GM23248 (cell line): ENCODE results near the gene SERINC1. TPM values are rescaled to one million over a fixed set of nuclear protein-coding genes. Genes with fewer than 3 reads are reported as not detected.
"Not testable (repeated sequence)": the region's sequence is repeated elsewhere in the genome, so short reads cannot be mapped to it uniquely, and the experiment has no call there.

Experiments
- DNase-seq: peaks from one replicate; pipeline ENCODE4 v3.0.0-alpha.2; 2015
- H2AFZ ChIP-seq: fragments of 200-600 bp; sonication (generic); 2 replicates; pipeline ENCODE4 v1.6.1; 2016; ENCODE audit warnings: antibody characterized with exemption
- H3F3A ChIP-seq: fragments of 200-600 bp; sonication (generic); 2 replicates; pipeline ENCODE4 v1.6.1; 2016; ENCODE audit warnings: mild to moderate bottlenecking, antibody characterized with exemption, mixed run types; ENCODE audit not compliant: insufficient read depth
- H3K27ac ChIP-seq: fragments of 200-600 bp; sonication (generic); 2 replicates; pipeline ENCODE4 v1.5.1; 2016; ENCODE audit warnings: mild to moderate bottlenecking
- H3K27me3 ChIP-seq: fragments of 200-600 bp; sonication (generic); replicated peaks from 2 replicates; pipeline ENCODE4 v1.6.1; 2016; ENCODE audit warnings: mild to moderate bottlenecking; ENCODE audit not compliant: insufficient read depth
- H3K36me3 ChIP-seq: fragments of 200-600 bp; sonication (generic); 2 replicates; pipeline ENCODE4 v1.6.1; 2016; ENCODE audit warnings: low read depth, mild to moderate bottlenecking
- H3K4me1 ChIP-seq: fragments of 200-600 bp; sonication (generic); 2 replicates; pipeline ENCODE4 v1.6.1; 2016; ENCODE audit warnings: mild to moderate bottlenecking; ENCODE audit not compliant: insufficient read depth
- H3K4me2 ChIP-seq: fragments of 200-600 bp; sonication (generic); one replicate; pipeline ENCODE4 v1.6.1; 2016; ENCODE audit warnings: mild to moderate bottlenecking; ENCODE audit not compliant: unreplicated experiment
- H3K4me3 ChIP-seq: fragments of 200-600 bp; sonication (generic); 2 replicates; pipeline ENCODE4 v1.5.1; 2016; ENCODE audit warnings: mild to moderate bottlenecking
- H3K79me2 ChIP-seq: fragments of 200-600 bp; sonication (generic); 2 replicates; pipeline ENCODE4 v1.6.1; 2016; ENCODE audit warnings: mild to moderate bottlenecking; ENCODE audit not compliant: insufficient read depth
- H3K9ac ChIP-seq: fragments of 200-600 bp; sonication (generic); 2 replicates; pipeline ENCODE4 v1.6.1; 2016; ENCODE audit warnings: mild to moderate bottlenecking
- H3K9me2 ChIP-seq: fragments of 200-600 bp; sonication (generic); 2 replicates; pipeline ENCODE4 v1.6.1; 2016; ENCODE audit warnings: mixed run types, mild to moderate bottlenecking, moderate library complexity; ENCODE audit not compliant: insufficient read depth
- H3K9me3 ChIP-seq: fragments of 200-600 bp; sonication (generic); one replicate; pipeline ENCODE4 v1.6.1; 2017; ENCODE audit warnings: low read depth
- H4K20me1 ChIP-seq: fragments of 200-600 bp; sonication (generic); 2 replicates; pipeline ENCODE4 v1.6.0; 2016; ENCODE audit not compliant: insufficient read depth
- EZH2 ChIP-seq: fragments of 200-600 bp; sonication (generic); IDR thresholded peaks from 2 replicates; pipeline ENCODE4 v1.6.1; 2018; ENCODE audit warnings: antibody characterized with exemption, mild to moderate bottlenecking; ENCODE audit not compliant: insufficient read depth, poor library complexity, severe bottlenecking
- EZH2phosphoT487 ChIP-seq: fragments of 200-600 bp; sonication (generic); IDR thresholded peaks from 2 replicates; pipeline ENCODE4 v1.6.1; 2018; ENCODE audit warnings: antibody characterized with exemption, moderate library complexity, mild to moderate bottlenecking, low read depth; ENCODE audit not compliant: insufficient read depth
- WGBS, 2 experiments: methylation state at CpG; one replicate each; pipeline ENCODE4 v1.1.6; 2015 to 2017; ENCODE audit warnings: low lambda C conversion rate in 2 of 2, low coverage in 1 of 2; ENCODE audit errors: missing lambda C conversion rate in 2 of 2; 5-methylcytosine and 5-hydroxymethylcytosine counted together
- in situ Hi-C: fragments of 300-500 bp; cut with MboI; formaldehyde crosslinking; loops from 2 replicates; pipeline ENCODE4 v1.15.0; 2020
- polyA plus RNA-seq: library from polyadenylated mRNA; unstranded; fragments of >200 nt; fragmentation: Nextera tagmentation; extraction: Ambion mirVana; gene quantifications from 2 replicates; pipeline ENCODE4 v1.2.1, GENCODE V29; 2016
- total RNA-seq: library from RNA; depleted of rRNA; stranded (reverse); fragments of >200 nt; shearing (Covaris generic); gene quantifications from 2 replicates; pipeline ENCODE4 v1.2.3, GENCODE V29; 2014

SERINC1 gene
- total and polyA plus RNA-seq, 2 experiments from 2014 or later = 243 to 346 TPM

DNA sequence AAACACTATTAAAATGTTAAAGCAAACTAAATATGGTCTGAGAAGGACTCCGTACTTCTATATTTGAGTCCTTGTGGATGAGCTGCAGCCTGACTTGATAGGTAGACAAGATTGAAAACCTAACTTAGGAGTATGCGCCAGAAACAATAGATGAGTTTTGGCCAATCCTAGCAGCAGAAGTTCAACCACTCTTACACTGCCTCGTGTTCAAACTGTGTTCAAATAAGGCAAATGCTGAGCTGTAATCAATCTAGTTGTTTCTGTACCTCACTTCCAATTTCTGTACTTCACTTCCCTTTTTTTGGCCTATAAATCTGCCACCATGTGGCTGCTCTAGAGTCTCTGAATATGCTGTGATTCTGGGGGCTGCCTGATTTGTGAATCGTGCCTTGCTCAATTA lies 13.2 kb upstream of the SERINC1 start:
- Histone ChIP-seq H3K4me1 (no peaks in the 10 kb centered on the region), H3F3A (no peaks in the 10 kb centered on the region), H3K4me2 (no peak overlapping the region), H3K27ac (no peak overlapping the region), H3K9ac (no peak overlapping the region), H2AFZ (peak overlapping the region; percentile 42; the same call in 1 of the 2 replicates), H3K27me3 (no peaks in the 10 kb centered on the region), H3K4me3 (no peak overlapping the region), H3K79me2 (no peaks in the 10 kb centered on the region), H4K20me1 (no peaks in the 10 kb centered on the region), H3K9me3 (no peaks in the 10 kb centered on the region), H3K9me2 (no peaks in the 10 kb centered on the region), H3K36me3 (no peaks in the 10 kb centered on the region)
- in situ Hi-C loops = no loop called here
- TF ChIP-seq EZH2phosphoT487 (no peak), EZH2 (no peak)
- WGBS, 2 experiments = 68% methylated on average over 4 of the region's 4 CpGs
- no peak for DNase-seq

- Histone ChIP-seq H3K4me1 (no peaks in the 10 kb centered on the region), H3K4me3 (no peak overlapping the region), H3K27me3 (no peaks in the 10 kb centered on the region), H3K9ac (no peak overlapping the region), H3K9me2 (no peaks in the 10 kb centered on the region), H2AFZ (no peak overlapping the region), H3K27ac (no peak overlapping the region), H3F3A (no peaks in the 10 kb centered on the region), H3K36me3 (no peaks in the 10 kb centered on the region), H3K4me2 (no peak overlapping the region), H3K79me2 (no peaks in the 10 kb centered on the region), H4K20me1 (no peaks in the 10 kb centered on the region), H3K9me3 (no peaks in the 10 kb centered on the region)
- in situ Hi-C loops = no loop called here
- WGBS, 2 experiments = 56 to 60% methylated on average over 7 of the region's 7 CpGs
- no peak for DNase-seq
- no peak for TF ChIP-seq EZH2phosphoT487
- TF ChIP-seq EZH2 = no peak
Measured at GRCh38 chr6:122482750-122483080, 11.1 kb upstream of the SERINC1 start.

- in situ Hi-C loops = no loop called here
- Histone ChIP-seq H3K27me3 (no peaks in the 10 kb centered on the region), H3K79me2 (peaks cover 14% of the 10 kb centered on the region), H3K27ac (no peak overlapping the region), H2AFZ (no peak overlapping the region), H3K9me2 (no peaks in the 10 kb centered on the region), H3K4me1 (no peaks in the 10 kb centered on the region), H3K4me2 (no peak overlapping the region), H3K9me3 (no peaks in the 10 kb centered on the region), H3K4me3 (no peak overlapping the region), H3K36me3 (no peaks in the 10 kb centered on the region), H3F3A (0 out of 2 replicates have a peak, but pooled peaks cover 6% of the 10 kb centered on the region), H4K20me1 (no peaks in the 10 kb centered on the region), H3K9ac (no peak overlapping the region)
- DNase-seq = peak; percentile 49
- TF ChIP-seq EZH2phosphoT487 (no peak), EZH2 (no peak)
Measured at GRCh38 chr6:122476131-122476530, 4.5 kb upstream of the SERINC1 start.

- in situ Hi-C loops = no loop called here
Measured at GRCh38 chr6:122472022-122472340, 374 bp upstream of the SERINC1 start.

GRCh38 chr6:122461885-122462284 lies 9.7 kb downstream of the SERINC1 start:
- 0 out of 2 replicates have a peak, but pooled peaks cover 7% of the 10 kb centered on the region for H3F3A ChIP-seq
- no peaks in the 10 kb centered on the region for H3K27me3 ChIP-seq
- 80 to 84% methylated on average over 2 of the region's 2 CpGs for WGBS, 2 experiments
- no peak overlapping the region for H3K4me2 ChIP-seq
- in situ Hi-C loops = no loop called here
- no peaks in the 10 kb centered on the region for H3K9me3 ChIP-seq
- no peak overlapping the region for H3K4me3 ChIP-seq
- H3K4me1 ChIP-seq = no peaks in the 10 kb centered on the region; the same call in none of the 2 replicates
- TF ChIP-seq EZH2phosphoT487 (no peak), EZH2 (no peak)
- peaks cover 13% of the 10 kb centered on the region for H3K36me3 ChIP-seq
- H3K79me2 ChIP-seq = peaks cover 100% of the 10 kb centered on the region
- H3K27ac ChIP-seq = no peak overlapping the region
- no peak for DNase-seq
- no peaks in the 10 kb centered on the region for H3K9me2 ChIP-seq
- no peak overlapping the region for H2AFZ ChIP-seq
- no peak overlapping the region for H3K9ac ChIP-seq
- H4K20me1 ChIP-seq = peaks cover 64% of the 10 kb centered on the region

More at GRCh38 chr6:122472022-122472340, 374 bp upstream of the SERINC1 start:
- Histone ChIP-seq H3K9me3 (no peaks in the 10 kb centered on the region), H3K4me3 (peak overlapping the region; percentile 99), H3K27ac (peak overlapping the region; percentile 96), H3F3A (0 out of 2 replicates have a peak, but pooled peaks cover 6% of the 10 kb centered on the region), H3K36me3 (0 out of 2 replicates have a peak, but pooled peaks cover 9% of the 10 kb centered on the region), H3K4me2 (peak overlapping the region; percentile 100), H2AFZ (peak overlapping the region; percentile 99), H3K27me3 (no peaks in the 10 kb centered on the region), H4K20me1 (peaks cover 26% of the 10 kb centered on the region), H3K4me1 (peaks cover 16% of the 10 kb centered on the region), H3K9ac (peak overlapping the region; percentile 99), H3K79me2 (peaks cover 55% of the 10 kb centered on the region), H3K9me2 (no peaks in the 10 kb centered on the region)
- TF ChIP-seq EZH2 (no peak), EZH2phosphoT487 (no peak)
- WGBS, 2 experiments = 0 to 4% methylated on average over 8 of the region's 8 CpGs
- no peak for DNase-seq

DNA sequence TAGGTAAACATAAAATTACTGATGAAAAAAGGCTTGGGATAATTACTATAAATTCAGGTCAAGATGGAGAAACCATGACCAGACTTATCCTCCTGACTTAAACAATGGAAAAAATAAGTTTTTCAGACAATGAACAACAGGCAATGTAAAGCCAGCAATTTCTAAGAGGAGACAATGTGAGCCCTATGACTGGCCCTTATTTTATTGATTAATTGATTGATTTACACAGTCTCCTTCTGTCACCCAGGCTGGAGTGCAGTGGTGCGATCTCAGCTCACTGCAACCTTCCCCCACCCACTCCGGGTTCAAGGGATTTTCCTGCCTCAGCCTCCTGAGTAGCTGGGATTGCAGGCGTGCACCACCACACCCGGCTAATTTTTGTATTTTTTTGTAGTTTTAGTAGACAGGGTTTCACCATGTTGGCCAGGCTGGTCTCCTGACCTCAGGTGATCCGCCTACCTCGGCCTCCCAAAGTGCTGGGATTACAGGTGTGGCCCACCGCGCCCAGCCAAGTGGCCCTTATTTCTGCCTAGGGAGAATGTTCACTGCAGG lies 11.7 kb downstream of the SERINC1 start:
- H3K27ac ChIP-seq, H2AFZ ChIP-seq, H3K4me1 ChIP-seq, DNase-seq, H3K4me3 ChIP-seq, in situ Hi-C loops, H3K27me3 ChIP-seq, H3F3A ChIP-seq, H3K9me3 ChIP-seq, H3K9ac ChIP-seq, H3K4me2 ChIP-seq, H3K9me2 ChIP-seq: not testable (repeated sequence)
- peaks cover 27% of the 10 kb centered on the region for H3K36me3 ChIP-seq
- 89 to 90% methylated on average over 8 of the region's 8 CpGs for WGBS, 2 experiments
- peaks cover 100% of the 10 kb centered on the region for H3K79me2 ChIP-seq
- H4K20me1 ChIP-seq = peaks cover 57% of the 10 kb centered on the region
